Activated T-cell treated with anti-CD3 and anti-CD28 coated beads, Interleukin-2, amount 50 U/mL, for 4 hours (primary cell): ENCODE data around the gene ANTXR1. TPM values are rescaled to one million over a fixed set of nuclear protein-coding genes. Genes with fewer than 3 reads are reported as not detected.
"Not testable (repeated sequence)": the region's sequence is repeated elsewhere in the genome, so short reads cannot be mapped to it uniquely, and the experiment has no call there.

Experiments used
- ATAC-seq, 2 donors: fragments of 200-7000 bp; cut with Tn5 transposase; one replicate each; pipeline ENCODE4 v1.10.0; 2021
- DNase-seq: peaks from one replicate; pipeline ENCODE4 v3.0.0-alpha.2; 2020
- H3K27me3 Mint-ChIP-seq: one replicate; pipeline ENCODE4 v1.8.0; 2021; ENCODE audit warnings: low read depth, mixed read lengths
- H3K36me3 Mint-ChIP-seq: one replicate; pipeline ENCODE4 v1.8.0; 2022; ENCODE audit warnings: mixed read lengths; ENCODE audit not compliant: insufficient read depth
- H3K4me1 Mint-ChIP-seq: one replicate; pipeline ENCODE4 v1.8.0; 2021; ENCODE audit warnings: low read depth, mixed read lengths
- H3K4me3 Mint-ChIP-seq: one replicate; pipeline ENCODE4 v1.8.0; 2021; ENCODE audit warnings: mild to moderate bottlenecking, moderate library complexity, mixed read lengths
- H3K9me3 Mint-ChIP-seq: one replicate; pipeline ENCODE4 v1.8.0; 2021; ENCODE audit warnings: mixed read lengths
- total RNA-seq, 3 donors: library from RNA; stranded (reverse); gene quantifications; one replicate each; pipeline ENCODE4 v1.2.1, GENCODE V29; 2021

ANTXR1 gene
- total RNA-seq, 3 donors from 2014 or later = 0.40 to 0.79 (median 0.43) TPM

DNA sequence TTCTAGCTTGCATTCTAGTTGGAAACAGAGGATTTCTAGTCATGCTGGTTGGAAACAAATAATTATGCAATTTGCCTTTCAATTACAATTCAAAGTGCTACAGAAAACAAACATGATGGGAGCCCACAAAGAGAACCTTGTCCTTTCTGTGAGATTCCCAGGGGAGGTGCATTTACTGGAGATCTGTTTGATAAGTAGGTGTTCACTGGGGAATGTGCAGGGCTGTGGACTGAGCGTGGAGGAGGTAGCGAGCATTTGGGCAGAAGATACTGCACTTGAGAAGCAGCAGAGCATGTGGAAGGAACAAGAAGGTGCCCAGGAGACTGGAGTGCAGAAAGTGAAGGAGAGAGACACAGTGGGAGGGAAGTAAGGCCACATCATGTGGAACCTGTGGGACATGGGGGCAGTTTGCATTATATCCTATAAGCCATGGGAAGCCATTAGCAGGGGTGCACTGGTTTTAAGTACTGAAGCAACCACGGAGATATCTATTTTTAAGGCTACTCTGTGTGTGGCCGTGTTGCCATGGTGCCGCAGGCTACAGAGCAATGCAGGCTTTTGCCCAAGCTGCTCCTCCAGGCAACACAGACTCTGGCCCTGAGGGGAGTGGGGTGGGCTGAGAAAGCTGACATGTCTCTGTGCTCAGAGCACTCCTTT lies 154.0 kb downstream of the ANTXR1 start:
- Mint-ChIP-seq H3K36me3 (no peaks in the 10 kb centered on the region), H3K9me3 (no peaks in the 10 kb centered on the region), H3K4me1 (no peaks in the 10 kb centered on the region), H3K4me3 (no peak overlapping the region), H3K27me3 (peaks cover 30% of the 10 kb centered on the region)
- ATAC-seq = no peak
- no peak for DNase-seq

DNA sequence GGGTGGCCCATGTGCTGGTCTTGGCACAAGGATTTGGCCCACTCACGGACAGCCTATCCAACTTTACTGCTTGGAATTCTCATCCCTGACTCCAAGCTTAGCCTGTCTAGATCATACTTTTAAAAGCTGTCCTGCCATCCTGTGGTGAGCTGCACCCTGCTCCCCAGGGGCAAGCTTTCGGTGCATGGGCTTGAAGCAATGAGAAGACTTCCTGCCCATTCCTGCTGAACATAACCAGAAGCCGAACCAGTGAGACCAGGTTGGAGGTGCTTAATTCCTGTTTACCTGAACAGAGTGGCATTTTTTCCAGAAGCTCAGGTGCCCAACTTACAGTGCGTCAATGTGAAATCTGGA lies 154.5 kb downstream of the ANTXR1 start:
- Mint-ChIP-seq H3K4me3 (no peak overlapping the region), H3K4me1 (no peaks in the 10 kb centered on the region), H3K27me3 (peaks cover 30% of the 10 kb centered on the region), H3K36me3 (no peaks in the 10 kb centered on the region), H3K9me3 (no peaks in the 10 kb centered on the region)
- no peak for DNase-seq
- no peak for ATAC-seq

DNA sequence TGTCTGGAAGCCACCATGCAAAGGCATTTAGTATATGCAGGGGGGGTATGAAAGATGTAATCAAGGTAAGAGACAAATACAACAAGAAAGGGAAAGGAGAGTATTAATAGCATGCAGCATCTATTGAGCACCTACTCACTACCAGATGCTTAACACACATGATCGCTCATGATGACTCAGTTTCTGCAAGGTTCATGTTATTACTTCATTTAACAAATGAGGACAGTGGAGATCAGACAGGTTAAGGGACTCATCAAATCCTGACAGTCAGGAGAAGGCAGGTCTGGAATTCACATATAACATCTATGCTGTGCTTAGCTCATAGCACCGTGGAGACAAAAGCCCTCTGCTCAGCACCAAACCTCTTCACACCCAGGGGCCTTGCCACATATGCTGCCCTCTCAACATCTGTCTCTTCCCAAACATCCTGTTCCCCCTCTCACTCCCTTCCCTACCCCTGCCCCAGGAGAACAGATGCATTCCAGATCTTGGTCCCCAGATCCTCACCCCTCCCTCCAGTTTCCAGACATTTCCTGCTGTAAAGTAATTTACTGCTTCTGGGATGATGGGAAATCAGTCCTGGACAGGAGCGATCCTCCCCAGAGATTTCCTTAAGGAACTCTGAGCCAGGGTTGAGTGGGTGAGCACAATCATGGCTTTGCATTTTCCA lies 155.3 kb downstream of the ANTXR1 start:
- no peak for DNase-seq
- no peaks in the 10 kb centered on the region for H3K9me3 Mint-ChIP-seq

DNA sequence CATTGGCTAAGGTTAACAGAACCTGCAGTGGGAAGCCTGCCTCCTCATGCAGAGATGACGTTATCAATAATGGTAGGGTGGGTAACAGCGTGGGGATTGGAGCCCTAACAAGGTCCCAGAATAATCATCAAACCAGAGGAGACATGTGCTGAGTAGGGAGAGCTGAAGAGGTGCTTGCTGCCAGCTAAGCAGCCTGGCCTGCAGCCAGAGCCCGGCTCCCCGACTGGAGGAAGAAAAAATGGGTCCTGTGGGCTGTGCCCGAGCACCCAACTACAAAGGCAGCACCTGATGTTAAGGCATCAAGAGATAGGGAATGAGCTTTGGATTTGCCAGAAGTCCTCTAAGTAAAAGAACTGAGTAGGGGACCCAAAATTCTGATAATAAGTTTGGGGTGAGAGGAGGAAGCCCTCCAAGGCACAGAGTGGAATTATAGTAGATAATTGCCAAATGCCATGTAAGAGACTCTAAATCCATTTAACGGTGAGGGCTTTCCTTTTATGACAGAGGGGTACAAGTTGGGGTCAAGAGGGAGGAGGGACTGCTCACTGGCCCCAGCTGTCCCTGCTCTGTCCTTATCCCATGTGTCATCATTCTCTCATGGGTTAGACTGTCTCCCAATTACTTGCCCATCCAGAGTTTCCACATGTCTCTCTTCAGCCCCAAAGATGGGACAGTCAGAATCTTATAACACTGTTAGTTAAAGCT lies 156.1 kb downstream of the ANTXR1 start:
- Mint-ChIP-seq H3K27me3 (peaks cover 22% of the 10 kb centered on the region), H3K4me1 (no peaks in the 10 kb centered on the region), H3K9me3 (no peaks in the 10 kb centered on the region), H3K36me3 (no peaks in the 10 kb centered on the region), H3K4me3 (no peak overlapping the region)
- ATAC-seq = no peak
- DNase-seq = no peak

More for the DNA sequence above, 155.3 kb downstream of the ANTXR1 start:
- ATAC-seq = no peak
- Mint-ChIP-seq H3K4me1 (no peaks in the 10 kb centered on the region), H3K27me3 (peaks cover 27% of the 10 kb centered on the region), H3K36me3 (no peaks in the 10 kb centered on the region), H3K4me3 (no peak overlapping the region)

DNA sequence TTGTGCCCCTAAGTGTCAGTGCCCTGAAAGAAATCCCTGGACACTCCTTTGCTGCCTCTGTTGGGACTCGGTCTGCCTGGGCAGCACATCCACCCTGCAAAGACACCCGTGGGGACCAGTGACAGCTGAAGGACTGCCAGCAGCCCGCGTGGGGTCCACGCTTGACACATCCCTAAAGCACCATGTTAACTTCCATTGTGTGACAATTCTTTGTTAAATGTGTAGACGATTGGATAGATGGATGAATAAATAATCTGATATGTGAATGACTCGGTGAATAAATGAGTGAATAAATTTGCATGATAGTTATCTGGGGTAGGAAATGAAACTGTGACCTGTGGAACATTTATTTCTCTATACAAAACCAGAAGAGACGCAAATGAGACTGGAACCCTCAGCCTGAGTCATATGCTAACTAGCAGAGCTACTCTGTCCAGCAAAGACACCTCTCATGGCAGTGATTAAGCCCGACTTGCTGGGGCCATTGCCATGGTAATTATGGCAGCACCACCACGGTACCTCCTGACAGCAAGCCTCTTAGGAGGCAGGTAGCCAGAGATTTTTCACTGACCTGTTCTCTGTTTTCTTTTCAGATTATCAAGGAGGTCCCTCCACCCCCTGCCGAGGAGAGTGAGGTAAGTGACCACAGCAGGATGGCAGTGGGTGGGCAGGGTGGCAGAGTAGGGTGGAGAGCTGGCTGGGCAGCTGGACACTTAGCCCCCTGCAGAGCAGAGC lies 156.8 kb downstream of the ANTXR1 start:
- Mint-ChIP-seq H3K27me3 (peaks cover 24% of the 10 kb centered on the region), H3K36me3 (no peaks in the 10 kb centered on the region), H3K4me3 (no peak overlapping the region), H3K9me3 (no peaks in the 10 kb centered on the region), H3K4me1 (no peaks in the 10 kb centered on the region)
- ATAC-seq (no peak), DNase-seq (no peak)

DNA sequence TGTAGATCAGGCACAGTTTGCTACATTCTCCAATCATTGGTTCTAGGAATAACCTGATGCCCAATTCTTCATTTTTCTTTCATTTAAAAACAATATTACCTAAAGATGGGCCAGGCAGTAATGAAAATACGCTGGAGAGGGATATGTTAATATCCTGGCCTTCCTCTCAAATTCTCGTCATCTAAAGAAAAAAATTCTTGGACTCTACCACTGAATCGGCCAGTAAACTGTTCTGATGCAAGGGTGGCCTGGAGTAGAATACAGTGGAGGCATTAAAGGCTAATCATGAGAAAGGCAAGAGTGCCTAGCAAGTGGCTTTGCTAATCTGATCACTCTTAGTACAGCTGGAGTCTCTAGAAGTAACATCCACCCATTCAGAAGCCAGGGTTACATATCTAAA lies 157.7 kb downstream of the ANTXR1 start:
- Mint-ChIP-seq H3K4me3 (no peak overlapping the region), H3K27me3 (peaks cover 28% of the 10 kb centered on the region), H3K4me1 (no peaks in the 10 kb centered on the region), H3K36me3 (no peaks in the 10 kb centered on the region), H3K9me3 (no peaks in the 10 kb centered on the region)
- DNase-seq = no peak
- ATAC-seq = no peak

DNA sequence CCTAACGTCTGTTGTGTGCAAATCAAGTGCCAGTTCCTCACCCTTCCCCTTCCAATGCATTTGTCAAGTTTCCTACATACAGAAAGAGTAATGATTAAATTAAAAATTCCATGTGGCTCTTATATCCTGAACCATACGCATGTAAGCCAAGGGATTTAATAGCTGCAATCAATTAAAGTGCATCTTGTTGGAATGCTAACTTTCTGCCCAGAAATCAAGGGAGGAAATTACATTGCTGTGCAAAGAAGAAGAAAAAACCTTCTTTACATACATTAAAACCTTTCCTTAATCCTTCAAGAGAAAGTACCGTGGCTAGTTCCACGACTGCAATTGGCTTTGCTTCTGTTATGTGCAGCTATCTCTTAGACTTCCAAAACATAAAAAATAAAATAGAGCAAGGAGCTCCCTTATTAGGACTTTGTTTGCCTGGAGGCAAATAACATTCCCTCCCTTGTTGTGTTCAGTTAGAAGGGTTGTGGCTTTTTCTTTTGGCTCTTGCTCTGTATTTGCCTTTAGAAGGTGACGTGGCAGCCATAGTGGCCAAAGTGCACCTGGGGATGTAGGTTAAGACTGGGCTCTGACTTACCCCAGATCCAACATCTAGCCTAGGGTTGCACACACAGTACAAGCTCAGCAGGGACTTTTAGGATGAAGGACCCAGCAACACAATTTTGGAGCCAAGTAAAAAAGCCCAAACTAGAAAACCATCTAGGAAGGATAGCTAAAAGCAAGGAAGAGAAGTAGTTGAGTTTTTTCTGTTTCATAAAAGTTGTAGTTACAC lies 158.3 kb downstream of the ANTXR1 start:
- ATAC-seq (no peak), DNase-seq (no peak)
- no peak overlapping the region for H3K4me3 Mint-ChIP-seq
- H3K36me3 Mint-ChIP-seq = no peaks in the 10 kb centered on the region
- H3K4me1 Mint-ChIP-seq = no peaks in the 10 kb centered on the region
- H3K27me3 Mint-ChIP-seq = peaks cover 28% of the 10 kb centered on the region
- H3K9me3 Mint-ChIP-seq = no peaks in the 10 kb centered on the region

DNA sequence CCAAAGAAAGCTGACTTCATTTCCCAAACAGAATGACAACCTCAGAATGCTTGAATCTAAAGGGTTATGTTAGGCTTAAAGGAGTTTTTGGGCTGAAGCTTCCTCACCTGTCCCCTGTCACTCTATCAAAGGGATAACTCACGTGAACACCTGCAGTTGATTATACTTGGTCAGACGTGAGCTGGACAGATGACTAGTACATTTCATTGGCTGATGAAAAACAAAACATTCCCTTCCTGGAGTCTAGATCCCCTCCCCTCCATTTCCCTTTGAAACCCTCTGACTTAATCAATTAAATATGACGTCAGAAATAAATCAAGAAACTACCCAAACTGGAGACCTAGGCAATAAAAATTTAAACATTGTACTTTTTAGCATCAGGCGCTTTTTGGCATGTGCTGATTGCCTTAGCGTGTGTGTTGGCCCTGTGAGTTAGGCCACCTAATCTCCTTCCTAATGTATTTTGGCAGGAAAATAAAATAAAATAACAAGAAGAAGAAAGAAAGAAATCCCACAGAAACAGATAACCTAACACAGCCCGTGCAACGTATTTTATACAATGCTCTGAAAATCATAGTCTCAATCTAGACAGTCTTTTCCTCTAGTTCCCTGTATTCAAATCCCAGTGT lies 159.0 kb downstream of the ANTXR1 start:
- Mint-ChIP-seq H3K27me3 (peaks cover 26% of the 10 kb centered on the region), H3K4me3 (no peak overlapping the region), H3K36me3 (no peaks in the 10 kb centered on the region), H3K4me1 (no peaks in the 10 kb centered on the region), H3K9me3 (no peaks in the 10 kb centered on the region)
- DNase-seq = no peak
- ATAC-seq = no peak

DNA sequence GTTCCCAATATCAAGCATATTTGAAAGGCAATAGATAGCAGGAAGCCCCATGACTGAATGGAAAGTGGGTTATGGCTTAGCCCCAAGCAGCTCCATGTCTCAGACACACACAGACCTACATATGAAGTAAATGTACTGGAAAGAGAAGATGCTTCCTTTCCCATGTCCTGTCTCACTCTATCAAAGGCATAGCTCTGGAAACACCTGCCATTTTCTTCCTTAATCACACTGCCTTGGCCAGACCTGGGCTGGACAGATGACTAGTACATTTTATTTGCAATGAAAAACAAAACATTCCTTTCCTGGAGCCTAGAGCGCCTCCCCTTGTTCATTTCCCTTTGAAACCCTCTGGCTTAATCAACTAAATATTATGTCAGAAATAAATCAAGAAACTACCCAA lies 160.7 kb downstream of the ANTXR1 start:
- Mint-ChIP-seq H3K36me3 (no peaks in the 10 kb centered on the region), H3K27me3 (peaks cover 22% of the 10 kb centered on the region), H3K9me3 (no peaks in the 10 kb centered on the region), H3K4me1 (peaks cover 1% of the 10 kb centered on the region), H3K4me3 (no peak overlapping the region)
- ATAC-seq (no peak), DNase-seq (no peak)

DNA sequence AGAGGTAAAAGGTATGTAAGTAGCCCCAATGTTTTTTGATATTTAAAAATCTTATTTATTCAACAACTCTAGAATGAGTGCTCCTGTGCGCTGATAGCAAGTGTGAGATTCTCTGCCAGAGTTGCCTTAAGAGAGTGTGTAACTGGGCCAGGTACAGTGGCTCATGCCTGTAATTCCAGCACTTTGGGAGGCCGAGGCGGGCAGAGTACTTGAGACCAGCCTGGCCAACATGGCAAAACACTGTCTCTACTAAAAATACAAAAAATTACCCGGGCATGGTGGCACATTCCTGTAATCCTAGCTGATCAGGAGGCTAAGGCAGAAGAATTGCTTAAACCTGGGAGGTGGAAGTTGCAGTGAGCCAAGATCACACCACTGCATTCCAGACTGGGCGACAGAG lies 161.2 kb downstream of the ANTXR1 start:
- H3K4me1 Mint-ChIP-seq, H3K9me3 Mint-ChIP-seq, H3K4me3 Mint-ChIP-seq, DNase-seq, ATAC-seq, H3K36me3 Mint-ChIP-seq: not testable (repeated sequence)
- H3K27me3 Mint-ChIP-seq = peaks cover 17% of the 10 kb centered on the region

DNA sequence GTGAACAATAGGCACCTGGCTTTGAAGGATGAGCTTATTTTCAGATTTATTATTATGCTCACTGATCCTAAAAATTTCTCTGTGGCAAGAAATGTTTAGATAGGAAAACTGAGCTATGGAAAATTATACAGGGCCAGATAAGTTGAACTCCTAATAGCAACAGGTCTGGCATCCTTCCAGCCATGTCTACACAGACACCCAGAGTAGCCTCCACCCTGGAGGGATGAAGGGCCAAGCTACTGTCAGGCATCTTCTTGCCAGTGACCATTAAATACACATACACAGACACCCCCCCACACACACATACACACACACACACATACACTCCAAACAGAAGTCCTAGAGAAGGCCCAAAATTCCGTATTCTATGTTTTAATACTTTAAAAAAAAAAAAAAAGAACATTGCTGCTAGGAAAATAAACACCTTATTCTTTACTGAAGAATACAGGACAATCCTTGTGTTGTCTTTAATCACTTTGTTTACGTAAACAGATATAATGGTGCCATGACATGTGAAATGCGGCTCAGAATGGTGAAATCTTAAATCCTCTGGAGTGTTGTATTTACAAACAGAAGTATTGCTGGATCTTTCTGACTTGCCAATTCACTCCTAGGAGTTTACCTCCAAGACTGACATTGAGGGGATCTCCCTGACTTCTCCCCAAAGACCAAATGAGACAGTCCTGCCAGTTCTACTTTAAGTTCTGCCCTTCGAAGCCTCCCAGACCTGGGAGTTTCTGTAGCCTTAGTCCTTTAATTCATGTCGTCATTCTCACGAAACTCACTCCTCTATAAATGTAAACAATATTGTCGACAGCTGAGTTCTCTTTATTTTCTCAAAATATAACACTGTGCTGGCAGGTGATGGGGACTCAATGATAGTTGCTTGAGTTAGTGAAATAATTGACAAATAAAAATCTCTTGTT lies 163.1 kb downstream of the ANTXR1 start:
- H3K9me3 Mint-ChIP-seq = no peaks in the 10 kb centered on the region
- H3K4me3 Mint-ChIP-seq = no peak overlapping the region
- H3K27me3 Mint-ChIP-seq = peaks cover 18% of the 10 kb centered on the region
- H3K4me1 Mint-ChIP-seq = peaks cover 1% of the 10 kb centered on the region
- H3K36me3 Mint-ChIP-seq = no peaks in the 10 kb centered on the region
- DNase-seq = no peak
- ATAC-seq = no peak

DNA sequence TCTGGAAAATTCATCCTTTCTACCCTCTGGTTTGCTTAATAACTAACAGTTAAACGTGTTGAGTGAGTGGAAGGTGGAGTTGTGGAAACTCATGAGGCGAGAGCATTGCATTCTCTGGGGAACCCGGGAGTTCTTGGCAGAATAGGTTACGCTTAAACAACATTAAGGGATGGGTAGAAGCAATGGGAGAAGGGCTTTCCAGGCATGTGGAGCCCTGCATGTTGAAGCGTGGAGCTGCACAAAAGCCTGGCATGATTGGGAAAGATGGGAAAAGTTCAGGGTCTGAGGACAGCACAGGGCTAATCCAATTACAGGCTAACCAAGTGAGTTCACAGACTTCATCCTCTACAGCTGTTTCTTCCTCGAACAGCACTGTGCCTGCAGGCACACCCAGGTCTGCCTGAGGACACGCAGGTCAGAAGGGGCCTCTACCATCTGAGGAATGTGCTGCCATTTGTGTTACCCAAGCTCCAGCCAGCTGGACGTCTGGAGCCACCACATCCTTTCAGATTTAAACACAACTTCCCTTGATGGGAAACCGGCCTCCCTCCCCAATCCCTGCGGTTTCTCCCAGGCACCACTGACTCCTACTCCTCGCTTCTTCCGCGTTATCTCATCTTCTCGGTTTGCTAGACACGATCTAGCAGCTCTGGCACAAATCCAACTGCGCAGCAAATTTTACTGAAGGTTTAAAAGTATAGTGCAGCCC lies 164.2 kb downstream of the ANTXR1 start:
- peaks cover 20% of the 10 kb centered on the region for H3K27me3 Mint-ChIP-seq
- H3K36me3 Mint-ChIP-seq = no peaks in the 10 kb centered on the region
- H3K4me3 Mint-ChIP-seq = no peak overlapping the region
- DNase-seq = no peak
- H3K4me1 Mint-ChIP-seq = peaks cover 1% of the 10 kb centered on the region
- H3K9me3 Mint-ChIP-seq = no peaks in the 10 kb centered on the region
- ATAC-seq = no peak
